Vagina (tissue), 2 donors: ENCODE results near the gene IL1RAPL1. TPM values are rescaled to one million over a fixed set of nuclear protein-coding genes. Genes with fewer than 3 reads are reported as not detected.
"Not testable (repeated sequence)": the region's sequence is repeated elsewhere in the genome, so short reads cannot be mapped to it uniquely, and the experiment has no call there.

Experiments
- DNase-seq, 2 donors: peaks; one replicate each; pipeline ENCODE4 v3.0.0-alpha.2; 2017; ENCODE audit errors: extremely low spot score in 2 of 2
- H3K27ac ChIP-seq: fragments of 200-600 bp; sonication (generic); one replicate; pipeline ENCODE4 v1.5.1; 2019
- H3K27me3 ChIP-seq: fragments of 200-600 bp; sonication (generic); one replicate; pipeline ENCODE4 v1.5.1; 2019
- H3K36me3 ChIP-seq, 2 donors: fragments of 200-600 bp; sonication (generic); one replicate each; pipeline ENCODE4 v1.5.1; 2017 to 2019
- H3K4me1 ChIP-seq: fragments of 200-600 bp; sonication (generic); one replicate; pipeline ENCODE4 v1.5.1; 2019
- H3K4me3 ChIP-seq, 2 donors: fragments of 200-600 bp; sonication (generic); 1 replicate in 1 of 2; 2 replicates in 1 of 2; pipeline ENCODE4 v1.5.1; 2016 to 2019
- H3K9me3 ChIP-seq: fragments of 200-600 bp; sonication (generic); one replicate; pipeline ENCODE4 v1.5.1; 2019
- POLR2A ChIP-seq, 2 donors: fragments of 450-650 bp; IDR thresholded peaks; one replicate each; pipeline ENCODE4 v1.6.1; 2017; ENCODE audit warnings: antibody characterized with exemption in 2 of 2, mild to moderate bottlenecking in 2 of 2, moderate library complexity in 2 of 2
- POLR2AphosphoS5 ChIP-seq, 2 donors: sonication (generic); formaldehyde crosslinking; IDR thresholded peaks; one replicate each; pipeline ENCODE4 v1.9.0; 2017; ENCODE audit warnings: antibody characterized with exemption in 2 of 2, mild to moderate bottlenecking in 2 of 2, low read depth in 1 of 2; ENCODE audit not compliant: insufficient read depth in 1 of 2
- intact Hi-C: fragments of 100-400 bp; cut with DNase I; formaldehyde crosslinking; loops from one replicate; pipeline ENCODE4 v1.15.1; 2023
- total RNA-seq: library from RNA; depleted of rRNA; stranded (reverse); fragments of >200 nt; gene quantifications from one replicate; pipeline ENCODE4 v1.2.3, GENCODE V29; 2016
- TF ChIP-seq, protein P1 (sequence below), 3 experiments: fragments of 450-650 bp in 2 of 3; fragments of 200-600 bp in 1 of 3; sonication (generic) in 1 of 3; IDR thresholded peaks; one replicate each; pipeline ENCODE4 v1.5.1; 2017 to 2019; ENCODE audit warnings: antibody characterized with exemption in 3 of 3, mild to moderate bottlenecking in 2 of 3, moderate library complexity in 2 of 3

The IL1RAPL1 gene
- total RNA-seq, 1 donor from 2014 or later, result not detected

DNA sequence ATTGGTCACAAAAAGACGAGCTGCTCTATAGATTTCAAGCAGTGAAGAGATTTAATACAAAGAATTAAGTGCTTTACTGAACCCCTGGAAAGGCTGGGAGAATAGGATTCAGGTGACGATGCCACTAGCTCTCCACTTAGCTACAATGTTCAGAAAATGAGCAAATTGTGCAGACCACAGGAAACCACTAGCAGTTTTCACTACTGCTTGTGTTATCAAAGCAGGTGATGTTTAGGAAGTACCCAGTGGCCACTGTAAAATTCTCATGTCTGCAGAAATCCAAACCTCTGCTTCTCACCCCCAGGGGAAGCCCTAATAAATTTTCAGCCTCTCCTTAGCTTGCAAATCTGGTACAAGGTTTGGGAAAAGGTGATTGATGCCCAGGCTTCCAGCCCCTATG, 165.1 kb downstream of the IL1RAPL1 start:
- Histone ChIP-seq H3K9me3 (no peaks in the 10 kb centered on the region), H3K27me3 (no peaks in the 10 kb centered on the region), H3K27ac (no peak overlapping the region), H3K36me3 (no peaks in the 10 kb centered on the region), H3K4me1 (no peaks in the 10 kb centered on the region), H3K4me3 (no peak overlapping the region)
- intact Hi-C loops, result no loop called here
- TF ChIP-seq, protein P1, sequence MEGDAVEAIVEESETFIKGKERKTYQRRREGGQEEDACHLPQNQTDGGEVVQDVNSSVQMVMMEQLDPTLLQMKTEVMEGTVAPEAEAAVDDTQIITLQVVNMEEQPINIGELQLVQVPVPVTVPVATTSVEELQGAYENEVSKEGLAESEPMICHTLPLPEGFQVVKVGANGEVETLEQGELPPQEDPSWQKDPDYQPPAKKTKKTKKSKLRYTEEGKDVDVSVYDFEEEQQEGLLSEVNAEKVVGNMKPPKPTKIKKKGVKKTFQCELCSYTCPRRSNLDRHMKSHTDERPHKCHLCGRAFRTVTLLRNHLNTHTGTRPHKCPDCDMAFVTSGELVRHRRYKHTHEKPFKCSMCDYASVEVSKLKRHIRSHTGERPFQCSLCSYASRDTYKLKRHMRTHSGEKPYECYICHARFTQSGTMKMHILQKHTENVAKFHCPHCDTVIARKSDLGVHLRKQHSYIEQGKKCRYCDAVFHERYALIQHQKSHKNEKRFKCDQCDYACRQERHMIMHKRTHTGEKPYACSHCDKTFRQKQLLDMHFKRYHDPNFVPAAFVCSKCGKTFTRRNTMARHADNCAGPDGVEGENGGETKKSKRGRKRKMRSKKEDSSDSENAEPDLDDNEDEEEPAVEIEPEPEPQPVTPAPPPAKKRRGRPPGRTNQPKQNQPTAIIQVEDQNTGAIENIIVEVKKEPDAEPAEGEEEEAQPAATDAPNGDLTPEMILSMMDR (IDR thresholded peaks at IDR 0.05), result no peak
- TF ChIP-seq POLR2AphosphoS5 (IDR thresholded peaks at IDR 0.05; ENCODE audit: insufficient read depth in 1 of 2, low read depth in 1 of 2), result no peak
- TF ChIP-seq POLR2A (IDR thresholded peaks at IDR 0.05), result no peak
- DNase-seq, result no peak

- no peak overlapping the region for H3K27ac ChIP-seq
- no peaks in the 10 kb centered on the region for H3K36me3 ChIP-seq
- no peak overlapping the region for H3K4me3 ChIP-seq
- DNase-seq, result no peak
- no peak for TF ChIP-seq POLR2AphosphoS5 (IDR thresholded peaks at IDR 0.05; ENCODE audit: insufficient read depth in 1 of 2, low read depth in 1 of 2)
- TF ChIP-seq, protein P1 (IDR thresholded peaks at IDR 0.05), result no peak
- no peaks in the 10 kb centered on the region for H3K9me3 ChIP-seq
- no peaks in the 10 kb centered on the region for H3K4me1 ChIP-seq
- intact Hi-C loops, result no loop called here
- no peaks in the 10 kb centered on the region for H3K27me3 ChIP-seq
Measured at GRCh38 chrX:28756175-28756574, 168.9 kb downstream of the IL1RAPL1 start.

- no peaks in the 10 kb centered on the region for H3K4me1 ChIP-seq
- TF ChIP-seq POLR2A (IDR thresholded peaks at IDR 0.05) (no peak), POLR2AphosphoS5 (IDR thresholded peaks at IDR 0.05; ENCODE audit: insufficient read depth in 1 of 2, low read depth in 1 of 2) (no peak)
- TF ChIP-seq, protein P1 (IDR thresholded peaks at IDR 0.05), result no peak
- intact Hi-C loops, result no loop called here
- H3K36me3 ChIP-seq, result no peaks in the 10 kb centered on the region
- no peak overlapping the region for H3K4me3 ChIP-seq
- no peak overlapping the region for H3K27ac ChIP-seq
- H3K9me3 ChIP-seq, result no peaks in the 10 kb centered on the region
- H3K27me3 ChIP-seq, result no peaks in the 10 kb centered on the region
- no peak for DNase-seq
Measured at GRCh38 chrX:28756647-28757046, 169.4 kb downstream of the IL1RAPL1 start.

DNA sequence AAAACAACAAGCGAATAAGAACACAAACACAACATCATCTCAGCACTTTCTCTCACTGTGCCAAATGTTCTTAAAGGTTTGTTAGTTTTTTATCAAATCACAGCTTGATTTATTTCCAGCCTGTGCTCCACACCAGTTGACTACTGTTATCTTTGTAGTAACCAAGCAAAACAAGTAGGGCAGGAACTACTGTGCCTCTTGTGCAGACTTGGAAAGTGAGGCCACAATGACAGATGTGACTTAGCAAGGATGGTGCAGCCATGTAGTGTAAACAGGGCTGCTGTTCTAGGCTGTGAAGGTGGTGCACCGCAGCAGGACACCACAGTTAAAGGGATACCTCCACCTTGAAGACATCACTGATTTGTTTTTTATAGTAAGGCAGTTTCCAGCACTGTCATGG, 170.0 kb downstream of the IL1RAPL1 start:
- TF ChIP-seq, protein P1 (IDR thresholded peaks at IDR 0.05), result no peak
- TF ChIP-seq POLR2AphosphoS5 (IDR thresholded peaks at IDR 0.05; ENCODE audit: insufficient read depth in 1 of 2, low read depth in 1 of 2) (no peak), POLR2A (IDR thresholded peaks at IDR 0.05) (no peak)
- no peaks in the 10 kb centered on the region for H3K27me3 ChIP-seq
- no peak overlapping the region for H3K27ac ChIP-seq
- no peaks in the 10 kb centered on the region for H3K4me1 ChIP-seq
- intact Hi-C loops, result no loop called here
- H3K9me3 ChIP-seq, result no peaks in the 10 kb centered on the region
- no peak overlapping the region for H3K4me3 ChIP-seq
- DNase-seq, result no peak
- H3K36me3 ChIP-seq, result no peaks in the 10 kb centered on the region

DNA sequence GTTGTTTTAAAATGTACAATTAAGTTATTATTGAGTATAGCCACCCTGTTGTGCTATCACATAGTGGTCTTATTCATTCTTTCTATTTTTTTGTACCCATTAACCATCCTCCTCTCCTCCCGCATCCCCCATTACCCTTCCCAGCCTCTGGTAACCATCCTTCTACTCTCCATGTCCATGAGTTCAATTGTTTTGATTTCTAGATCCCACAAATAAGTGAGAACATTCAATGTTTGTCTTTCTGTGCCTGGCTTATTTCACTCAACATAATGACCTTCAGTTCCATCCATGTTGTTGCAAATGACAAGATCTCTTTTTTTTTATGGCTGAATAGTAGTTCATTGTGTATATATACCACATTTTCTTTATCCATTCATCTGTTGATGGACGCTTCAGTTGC, 179.3 kb downstream of the IL1RAPL1 start:
- H3K4me3 ChIP-seq, intact Hi-C loops, H3K36me3 ChIP-seq, H3K27ac ChIP-seq, H3K27me3 ChIP-seq, H3K9me3 ChIP-seq, H3K4me1 ChIP-seq, DNase-seq: not testable (repeated sequence)

GRCh38 chrX:28773807-28774206, 186.6 kb downstream of the IL1RAPL1 start:
- Histone ChIP-seq H3K9me3 (no peaks in the 10 kb centered on the region), H3K27me3 (no peaks in the 10 kb centered on the region), H3K4me1 (no peaks in the 10 kb centered on the region), H3K36me3 (no peaks in the 10 kb centered on the region), H3K27ac (no peak overlapping the region), H3K4me3 (no peak overlapping the region)
- no peak for DNase-seq
- TF ChIP-seq POLR2AphosphoS5 (IDR thresholded peaks at IDR 0.05; ENCODE audit: insufficient read depth in 1 of 2, low read depth in 1 of 2) (no peak), POLR2A (IDR thresholded peaks at IDR 0.05) (no peak)
- TF ChIP-seq, protein P1 (IDR thresholded peaks at IDR 0.05), result no peak
- intact Hi-C loops, result no loop called here
